ENCODE results near the gene CADPS.

CADPS gene

DNA sequence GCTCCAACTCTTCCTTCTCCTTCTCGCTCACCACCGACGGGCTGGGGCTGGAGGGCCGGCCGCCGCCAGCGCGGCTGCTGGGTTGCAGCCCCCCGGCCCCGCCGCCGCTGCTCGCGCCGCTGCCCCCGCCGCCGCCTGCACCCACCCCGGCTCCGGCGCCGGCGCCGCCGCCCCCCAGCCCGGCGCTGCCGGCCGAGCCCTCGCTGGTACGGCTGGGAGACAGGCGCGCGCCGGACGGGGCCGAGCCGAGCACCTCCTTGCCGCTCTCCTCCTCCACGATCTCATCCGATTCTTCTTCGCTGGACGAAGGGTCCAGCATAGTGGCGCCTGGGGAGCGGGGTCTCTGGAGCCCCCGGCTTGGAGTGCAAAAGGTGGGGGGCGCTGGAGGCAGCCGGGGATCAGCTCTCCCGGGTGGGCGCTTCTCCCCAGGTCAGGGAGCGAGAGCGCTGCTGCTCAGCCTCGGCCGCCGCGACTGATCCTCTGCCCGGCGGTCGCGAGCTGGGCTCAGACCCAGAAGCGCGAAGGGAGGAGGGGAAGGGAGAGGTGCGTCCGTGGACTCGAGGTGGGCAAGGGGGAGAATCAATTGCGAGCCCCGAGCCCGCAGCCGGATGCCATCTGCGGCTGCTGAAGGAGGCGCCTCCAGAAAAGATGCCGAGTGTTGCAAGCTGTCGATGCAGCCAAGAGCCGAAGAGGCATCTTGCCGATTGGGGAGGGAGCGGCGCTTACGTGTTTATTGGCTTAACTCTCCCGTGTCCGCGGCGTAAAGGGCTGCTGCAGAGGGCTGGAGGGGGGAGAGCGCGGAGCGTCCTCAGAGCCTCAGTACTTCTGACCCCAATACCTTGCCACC is at the start of gene CADPS:
TSS of gene CADPS (minus strand) at position 706 of the 847 bp plus-strand sequence. CDS start at position 319, 387 bp downstream.
- peak within 1 kb of the TSS; percentile 93 for H2AFZ ChIP-seq (ENCODE audit: low read depth, low read length)
- H3K36me3 ChIP-seq (ENCODE audit: insufficient read depth, low read length), result no peaks in the 10 kb centered on the region
- H3K4me3 ChIP-seq (ENCODE audit: low read length), result peak within 1 kb of the TSS; percentile 47
- peaks cover 49% of the 10 kb centered on the region for H3K27me3 ChIP-seq (ENCODE audit: insufficient read depth, low read length)
- no peaks in the 10 kb centered on the region for H3K9me3 ChIP-seq (ENCODE audit: low read length)
- peaks cover 3% of the 10 kb centered on the region for H3K4me1 ChIP-seq (ENCODE audit: insufficient read depth, low read length)

GRCh38 chr3:62923066-62923465 is 47.9 kb upstream of the CADPS start:
- H3K4me1 ChIP-seq (ENCODE audit: insufficient read depth, low read length), result no peaks in the 10 kb centered on the region
- H3K27me3 ChIP-seq (ENCODE audit: insufficient read depth, low read length), result no peaks in the 10 kb centered on the region
- no peaks in the 10 kb centered on the region for H3K36me3 ChIP-seq (ENCODE audit: insufficient read depth, low read length)
- no peaks in the 10 kb centered on the region for H3K9me3 ChIP-seq (ENCODE audit: low read length)
- H2AFZ ChIP-seq (ENCODE audit: low read depth, low read length), result no peak overlapping the region
- no peak overlapping the region for H3K4me3 ChIP-seq (ENCODE audit: low read length)

GRCh38 chr3:62922326-62922725 is 47.1 kb upstream of the CADPS start:
- no peak overlapping the region for H2AFZ ChIP-seq (ENCODE audit: low read depth, low read length)
- H3K36me3 ChIP-seq (ENCODE audit: insufficient read depth, low read length), result no peaks in the 10 kb centered on the region
- no peak overlapping the region for H3K4me3 ChIP-seq (ENCODE audit: low read length)
- no peaks in the 10 kb centered on the region for H3K4me1 ChIP-seq (ENCODE audit: insufficient read depth, low read length)
- no peaks in the 10 kb centered on the region for H3K27me3 ChIP-seq (ENCODE audit: insufficient read depth, low read length)
- no peaks in the 10 kb centered on the region for H3K9me3 ChIP-seq (ENCODE audit: low read length)

- no peaks in the 10 kb centered on the region for H3K9me3 ChIP-seq (ENCODE audit: low read length)
- no peak overlapping the region for H3K4me3 ChIP-seq (ENCODE audit: low read length)
Measured at GRCh38 chr3:62920466-62920784, 45.2 kb upstream of the CADPS start.

GRCh38 chr3:62919784-62920465 is 44.7 kb upstream of the CADPS start:
- no peak overlapping the region for H2AFZ ChIP-seq (ENCODE audit: low read depth, low read length)
- no peaks in the 10 kb centered on the region for H3K27me3 ChIP-seq (ENCODE audit: insufficient read depth, low read length)
- H3K36me3 ChIP-seq (ENCODE audit: insufficient read depth, low read length), result no peaks in the 10 kb centered on the region
- H3K4me3 ChIP-seq (ENCODE audit: low read length), result no peak overlapping the region
- H3K4me1 ChIP-seq (ENCODE audit: insufficient read depth, low read length), result no peaks in the 10 kb centered on the region
- H3K9me3 ChIP-seq (ENCODE audit: low read length), result no peaks in the 10 kb centered on the region

More at GRCh38 chr3:62920466-62920784, 45.2 kb upstream of the CADPS start:
- Histone ChIP-seq H2AFZ (ENCODE audit: low read depth, low read length) (no peak overlapping the region), H3K4me1 (ENCODE audit: insufficient read depth, low read length) (no peaks in the 10 kb centered on the region), H3K36me3 (ENCODE audit: insufficient read depth, low read length) (no peaks in the 10 kb centered on the region), H3K27me3 (ENCODE audit: insufficient read depth, low read length) (no peaks in the 10 kb centered on the region)

- H3K36me3 ChIP-seq (ENCODE audit: insufficient read depth, low read length), result no peaks in the 10 kb centered on the region
- no peaks in the 10 kb centered on the region for H3K27me3 ChIP-seq (ENCODE audit: insufficient read depth, low read length)
- H3K4me1 ChIP-seq (ENCODE audit: insufficient read depth, low read length), result no peaks in the 10 kb centered on the region
- no peak overlapping the region for H2AFZ ChIP-seq (ENCODE audit: low read depth, low read length)
- no peaks in the 10 kb centered on the region for H3K9me3 ChIP-seq (ENCODE audit: low read length)
- H3K4me3 ChIP-seq (ENCODE audit: low read length), result no peak overlapping the region
Measured at GRCh38 chr3:62918777-62919176, 43.6 kb upstream of the CADPS start.

DNA sequence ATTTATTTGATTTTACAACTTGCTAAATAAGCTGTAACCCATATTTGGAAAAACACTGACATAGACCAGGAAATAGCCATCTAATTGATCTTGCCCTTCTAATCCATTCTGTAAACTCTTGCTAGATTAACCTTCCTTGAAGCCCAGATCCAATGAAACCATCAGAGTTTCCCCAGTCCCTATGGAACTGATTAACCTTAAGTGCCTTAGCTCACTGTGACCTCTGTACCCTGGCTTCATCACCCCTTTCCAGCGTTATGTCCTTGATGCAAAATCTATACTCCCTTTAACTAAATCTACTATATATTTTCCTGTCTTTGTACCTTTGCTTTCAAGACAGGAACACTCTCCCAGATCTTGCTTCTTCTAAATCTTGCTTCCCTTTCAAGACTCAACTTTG is 42.9 kb upstream of the CADPS start:
- Histone ChIP-seq H3K4me1 (ENCODE audit: insufficient read depth, low read length) (no peaks in the 10 kb centered on the region), H2AFZ (ENCODE audit: low read depth, low read length) (no peak overlapping the region), H3K27me3 (ENCODE audit: insufficient read depth, low read length) (no peaks in the 10 kb centered on the region), H3K36me3 (ENCODE audit: insufficient read depth, low read length) (no peaks in the 10 kb centered on the region), H3K4me3 (ENCODE audit: low read length) (no peak overlapping the region), H3K9me3 (ENCODE audit: low read length) (no peaks in the 10 kb centered on the region)

GRCh38 chr3:62911526-62911925 is 36.3 kb upstream of the CADPS start:
- no peak overlapping the region for H2AFZ ChIP-seq (ENCODE audit: low read depth, low read length)
- H3K4me1 ChIP-seq (ENCODE audit: insufficient read depth, low read length), result no peaks in the 10 kb centered on the region
- no peaks in the 10 kb centered on the region for H3K9me3 ChIP-seq (ENCODE audit: low read length)
- H3K36me3 ChIP-seq (ENCODE audit: insufficient read depth, low read length), result no peaks in the 10 kb centered on the region
- no peaks in the 10 kb centered on the region for H3K27me3 ChIP-seq (ENCODE audit: insufficient read depth, low read length)
- no peak overlapping the region for H3K4me3 ChIP-seq (ENCODE audit: low read length)

GRCh38 chr3:62905331-62905730 is 30.1 kb upstream of the CADPS start:
- Histone ChIP-seq H2AFZ (ENCODE audit: low read depth, low read length) (no peak overlapping the region), H3K36me3 (ENCODE audit: insufficient read depth, low read length) (no peaks in the 10 kb centered on the region), H3K4me3 (ENCODE audit: low read length) (no peak overlapping the region), H3K9me3 (ENCODE audit: low read length) (no peaks in the 10 kb centered on the region), H3K27me3 (ENCODE audit: insufficient read depth, low read length) (no peaks in the 10 kb centered on the region), H3K4me1 (ENCODE audit: insufficient read depth, low read length) (no peaks in the 10 kb centered on the region)

- Histone ChIP-seq H3K4me1 (ENCODE audit: insufficient read depth, low read length) (no peaks in the 10 kb centered on the region), H3K4me3 (ENCODE audit: low read length) (no peak overlapping the region), H2AFZ (ENCODE audit: low read depth, low read length) (no peak overlapping the region), H3K9me3 (ENCODE audit: low read length) (no peaks in the 10 kb centered on the region), H3K36me3 (ENCODE audit: insufficient read depth, low read length) (no peaks in the 10 kb centered on the region), H3K27me3 (ENCODE audit: insufficient read depth, low read length) (no peaks in the 10 kb centered on the region)
Measured at GRCh38 chr3:62898530-62899496, 23.6 kb upstream of the CADPS start.

DNA sequence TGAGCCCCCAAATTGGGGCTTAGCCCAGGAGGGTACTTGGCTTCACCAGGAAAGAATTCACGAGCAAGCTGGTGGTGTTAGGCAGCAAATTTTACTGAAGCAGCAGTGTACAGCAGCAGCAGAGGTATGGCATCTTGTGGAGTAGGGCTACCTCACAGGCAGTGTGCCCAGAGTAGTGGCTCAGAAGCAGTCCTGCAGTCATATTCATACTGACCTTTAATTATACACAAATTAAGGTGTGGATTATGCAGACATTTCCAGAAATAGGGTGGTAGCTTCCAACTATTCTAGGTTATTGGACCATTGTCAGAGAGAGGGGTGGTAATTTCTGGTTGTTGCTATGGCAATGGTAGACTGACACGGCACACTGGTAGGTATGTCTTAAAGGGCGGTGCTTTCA is 20.7 kb upstream of the CADPS start:
- Histone ChIP-seq H3K9me3 (ENCODE audit: low read length) (no peaks in the 10 kb centered on the region), H3K4me1 (ENCODE audit: insufficient read depth, low read length) (no peaks in the 10 kb centered on the region), H3K27me3 (ENCODE audit: insufficient read depth, low read length) (no peaks in the 10 kb centered on the region), H2AFZ (ENCODE audit: low read depth, low read length) (no peak overlapping the region), H3K36me3 (ENCODE audit: insufficient read depth, low read length) (no peaks in the 10 kb centered on the region), H3K4me3 (ENCODE audit: low read length) (no peak overlapping the region)

- Histone ChIP-seq H3K4me3 (ENCODE audit: low read length) (no peak overlapping the region), H3K36me3 (ENCODE audit: insufficient read depth, low read length) (no peaks in the 10 kb centered on the region), H3K27me3 (ENCODE audit: insufficient read depth, low read length) (no peaks in the 10 kb centered on the region), H3K9me3 (ENCODE audit: low read length) (no peaks in the 10 kb centered on the region), H2AFZ (ENCODE audit: low read depth, low read length) (no peak overlapping the region), H3K4me1 (ENCODE audit: insufficient read depth, low read length) (no peaks in the 10 kb centered on the region)
Measured at GRCh38 chr3:62892951-62893350, 17.7 kb upstream of the CADPS start.

DNA sequence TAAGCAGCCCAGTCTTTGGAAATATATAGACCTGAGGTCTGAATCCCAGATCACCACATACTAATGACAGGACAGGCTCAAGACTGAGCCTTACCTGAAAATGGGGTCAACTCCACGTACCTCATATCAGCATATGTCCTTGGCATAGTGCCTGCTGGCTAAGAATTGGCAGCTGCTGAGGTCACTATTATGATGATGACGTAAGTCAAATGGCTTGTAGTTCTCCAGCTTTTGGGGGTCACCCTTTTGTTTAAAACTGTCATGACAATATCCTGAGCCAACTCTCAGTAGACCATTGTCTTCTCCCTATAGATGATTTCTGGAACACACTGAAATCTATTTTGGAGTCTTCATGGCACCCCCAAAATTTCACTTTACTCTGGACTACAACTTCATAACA is 16.8 kb upstream of the CADPS start:
- Histone ChIP-seq H2AFZ (ENCODE audit: low read depth, low read length) (no peak overlapping the region), H3K4me3 (ENCODE audit: low read length) (no peak overlapping the region), H3K36me3 (ENCODE audit: insufficient read depth, low read length) (no peaks in the 10 kb centered on the region), H3K9me3 (ENCODE audit: low read length) (no peaks in the 10 kb centered on the region), H3K27me3 (ENCODE audit: insufficient read depth, low read length) (no peaks in the 10 kb centered on the region), H3K4me1 (ENCODE audit: insufficient read depth, low read length) (no peaks in the 10 kb centered on the region)

All from neuron (in vitro differentiated cells).